ENCODE measurements around the gene MGAT1.
"Not testable (repeated sequence)": the region's sequence is repeated elsewhere in the genome, so short reads cannot be mapped to it uniquely, and the experiment has no call there.

DNA sequence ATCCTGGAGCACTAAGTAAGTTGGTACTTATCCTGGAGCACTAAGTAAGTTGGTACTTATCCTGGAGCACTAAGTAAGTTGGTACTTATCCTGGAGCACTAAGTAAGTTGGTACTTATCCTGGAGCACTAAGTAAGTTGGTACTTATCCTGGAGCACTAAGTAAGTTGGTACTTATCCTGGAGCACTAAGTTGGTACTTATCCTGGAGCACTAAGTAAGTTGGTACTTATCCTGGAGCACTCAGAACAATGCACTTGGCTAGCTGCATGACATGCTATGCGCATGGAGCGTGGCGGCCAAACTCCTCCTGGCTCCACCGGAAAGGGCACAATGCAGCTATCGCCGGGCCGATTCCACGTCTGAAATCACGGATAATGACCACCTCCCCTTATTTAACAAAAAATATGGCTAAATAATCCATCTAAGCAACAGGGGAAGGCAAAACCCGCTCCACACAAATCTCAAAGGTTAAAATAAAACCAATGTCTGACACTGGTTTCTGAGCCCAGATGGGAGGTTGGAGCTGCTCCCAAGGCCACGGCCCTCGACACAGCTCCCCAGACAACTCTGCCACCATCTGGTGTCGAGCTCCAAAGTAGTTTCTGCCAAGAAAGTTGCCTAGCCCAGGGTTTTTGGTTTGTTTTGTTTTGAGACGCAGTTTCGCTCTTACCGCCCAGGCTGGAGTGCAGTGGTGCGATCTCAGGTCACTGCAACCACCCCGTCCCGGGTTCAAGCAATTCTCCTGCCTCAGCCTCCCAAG lies 13.8 kb downstream of the MGAT1 start:
- TF ChIP-seq, protein P1, sequence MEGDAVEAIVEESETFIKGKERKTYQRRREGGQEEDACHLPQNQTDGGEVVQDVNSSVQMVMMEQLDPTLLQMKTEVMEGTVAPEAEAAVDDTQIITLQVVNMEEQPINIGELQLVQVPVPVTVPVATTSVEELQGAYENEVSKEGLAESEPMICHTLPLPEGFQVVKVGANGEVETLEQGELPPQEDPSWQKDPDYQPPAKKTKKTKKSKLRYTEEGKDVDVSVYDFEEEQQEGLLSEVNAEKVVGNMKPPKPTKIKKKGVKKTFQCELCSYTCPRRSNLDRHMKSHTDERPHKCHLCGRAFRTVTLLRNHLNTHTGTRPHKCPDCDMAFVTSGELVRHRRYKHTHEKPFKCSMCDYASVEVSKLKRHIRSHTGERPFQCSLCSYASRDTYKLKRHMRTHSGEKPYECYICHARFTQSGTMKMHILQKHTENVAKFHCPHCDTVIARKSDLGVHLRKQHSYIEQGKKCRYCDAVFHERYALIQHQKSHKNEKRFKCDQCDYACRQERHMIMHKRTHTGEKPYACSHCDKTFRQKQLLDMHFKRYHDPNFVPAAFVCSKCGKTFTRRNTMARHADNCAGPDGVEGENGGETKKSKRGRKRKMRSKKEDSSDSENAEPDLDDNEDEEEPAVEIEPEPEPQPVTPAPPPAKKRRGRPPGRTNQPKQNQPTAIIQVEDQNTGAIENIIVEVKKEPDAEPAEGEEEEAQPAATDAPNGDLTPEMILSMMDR (IDR thresholded peaks at IDR 0.05) = not testable (repeated sequence)
- not testable (repeated sequence) for TF ChIP-seq POLR2A (IDR thresholded peaks at IDR 0.05)

All from Peyer's patch (tissue), 4 donors.